GM23338 (cell line): ENCODE measurements around the gene STXBP3. TPM values are rescaled to one million over a fixed set of nuclear protein-coding genes. Genes with fewer than 3 reads are reported as not detected.

Experiments used
- ATAC-seq: fragments of 200-7000 bp; cut with Tn5 transposase; 3 replicates; pipeline ENCODE4 v1.9.1; 2020
- DNase-seq: peaks from one replicate; pipeline ENCODE4 v3.0.0-alpha.2; 2015; ENCODE audit warnings: low spot score
- H2AFZ ChIP-seq: fragments of 200-600 bp; sonication (generic); 2 replicates; pipeline ENCODE4 v1.8.0; 2016; ENCODE audit warnings: antibody characterized with exemption, mild to moderate bottlenecking, moderate library complexity
- H3F3A ChIP-seq: fragments of 200-600 bp; sonication (generic); replicated peaks from 2 replicates; pipeline ENCODE4 v1.8.0; 2017; ENCODE audit warnings: antibody characterized with exemption, mixed run types, low read depth
- H3K27ac ChIP-seq: fragments of 200-600 bp; sonication (generic); 2 replicates; pipeline ENCODE4 v1.6.1; 2016; ENCODE audit warnings: low read depth
- H3K27me3 ChIP-seq: fragments of 200-600 bp; sonication (generic); 2 replicates; pipeline ENCODE4 v1.8.0; 2016; ENCODE audit warnings: mild to moderate bottlenecking, mixed run types, moderate library complexity; ENCODE audit not compliant: insufficient read depth
- H3K36me3 ChIP-seq: fragments of 200-600 bp; sonication (generic); 2 replicates; pipeline ENCODE4 v1.8.0; 2016; ENCODE audit warnings: mild to moderate bottlenecking; ENCODE audit not compliant: insufficient read depth
- H3K4me1 ChIP-seq: fragments of 200-600 bp; sonication (generic); 2 replicates; pipeline ENCODE4 v1.8.0; 2016; ENCODE audit warnings: mild to moderate bottlenecking, moderate library complexity; ENCODE audit not compliant: insufficient read depth
- H3K4me2 ChIP-seq: fragments of 200-600 bp; sonication (generic); 2 replicates; pipeline ENCODE4 v1.7.1; 2017; ENCODE audit warnings: mixed run types
- H3K4me3 ChIP-seq: fragments of 200-600 bp; sonication (generic); 2 replicates; pipeline ENCODE4 v1.6.1; 2016; ENCODE audit warnings: mixed run types
- H3K79me2 ChIP-seq: fragments of 200-600 bp; sonication (generic); replicated peaks from 2 replicates; pipeline ENCODE4 v1.8.0; 2017; ENCODE audit warnings: mild to moderate bottlenecking; ENCODE audit not compliant: insufficient read depth
- H3K9me2 ChIP-seq: fragments of 200-600 bp; sonication (generic); 2 replicates; pipeline ENCODE4 v1.8.0; 2017; ENCODE audit not compliant: insufficient read depth
- H4K20me1 ChIP-seq: fragments of 200-600 bp; sonication (generic); replicated peaks from 2 replicates; pipeline ENCODE4 v1.8.0; 2017; ENCODE audit warnings: mild to moderate bottlenecking; ENCODE audit not compliant: insufficient read depth
- H3K27ac Mint-ChIP-seq: 2 replicates; pipeline ENCODE4 v1.8.0; 2020; ENCODE audit warnings: inconsistent platforms, mild to moderate bottlenecking, moderate library complexity, mixed read lengths
- H3K27me3 Mint-ChIP-seq: 3 replicates; pipeline ENCODE4 v1.8.0; 2022; ENCODE audit warnings: low read depth, mild to moderate bottlenecking, moderate library complexity, mixed read lengths, inconsistent platforms; ENCODE audit not compliant: insufficient read depth, poor library complexity
- H3K36me3 Mint-ChIP-seq: 3 replicates; pipeline ENCODE4 v1.8.0; 2021; ENCODE audit warnings: low read depth, mild to moderate bottlenecking, inconsistent platforms, moderate library complexity, mixed read lengths
- H3K4me1 Mint-ChIP-seq: 3 replicates; pipeline ENCODE4 v1.8.0; 2020; ENCODE audit warnings: mild to moderate bottlenecking, inconsistent platforms, mixed read lengths
- H3K4me3 Mint-ChIP-seq: 3 replicates; pipeline ENCODE4 v1.8.0; 2021; ENCODE audit warnings: moderate library complexity, mild to moderate bottlenecking, inconsistent platforms, mixed read lengths
- H3K9me3 Mint-ChIP-seq: 3 replicates; pipeline ENCODE4 v1.8.0; 2020; ENCODE audit warnings: moderate library complexity, mild to moderate bottlenecking, inconsistent platforms, mixed read lengths
- CREB1 ChIP-seq: fragments of 250-450 bp; sonication (Bioruptor Pico); IDR thresholded peaks from 2 replicates; pipeline ENCODE4 v1.5.0; 2020; ENCODE audit warnings: low read depth, mild to moderate bottlenecking, moderate library complexity
- EZH2 ChIP-seq: fragments of 200-600 bp; sonication (generic); IDR thresholded peaks from one replicate; pipeline ENCODE4 v1.8.0; 2017; ENCODE audit warnings: antibody characterized with exemption, mild to moderate bottlenecking, low read depth; ENCODE audit not compliant: unreplicated experiment
- EZH2phosphoT487 ChIP-seq: fragments of 200-600 bp; sonication (generic); IDR thresholded peaks from one replicate; pipeline ENCODE4 v1.8.1; 2018; ENCODE audit warnings: antibody characterized with exemption; ENCODE audit not compliant: unreplicated experiment
- JUNB ChIP-seq: IDR thresholded peaks from one replicate; pipeline ENCODE4 v1.6.1; 2016; ENCODE audit warnings: antibody characterized with exemption; ENCODE audit not compliant: unreplicated experiment
- NANOG ChIP-seq: IDR thresholded peaks from 2 replicates; pipeline ENCODE4 v1.6.1; 2016; ENCODE audit warnings: antibody characterized with exemption, borderline replicate concordance
- POLR2AphosphoS5 ChIP-seq: IDR thresholded peaks from 2 replicates; pipeline ENCODE4 v1.6.1; 2016; ENCODE audit warnings: antibody characterized with exemption, low read depth
- REST ChIP-seq: IDR thresholded peaks from one replicate; pipeline ENCODE4 v1.6.1; 2018; ENCODE audit warnings: antibody characterized with exemption; ENCODE audit not compliant: unreplicated experiment
- STAT1 ChIP-seq: IDR thresholded peaks from one replicate; pipeline ENCODE4 v1.6.1; 2016; ENCODE audit warnings: antibody characterized with exemption; ENCODE audit not compliant: unreplicated experiment
- ZNF114 ChIP-seq: fragments of 250-450 bp; sonication (Bioruptor Pico); IDR thresholded peaks from 2 replicates; pipeline ENCODE4 v1.5.0; 2020; ENCODE audit warnings: mild to moderate bottlenecking, moderate library complexity
- ZNF331 ChIP-seq: fragments of 250-450 bp; sonication (Bioruptor Pico); IDR thresholded peaks from 2 replicates; pipeline ENCODE4 v1.5.0; 2020; ENCODE audit warnings: low read depth, mild to moderate bottlenecking, moderate library complexity
- ZNF462 ChIP-seq: fragments of 250-450 bp; sonication (Bioruptor Pico); IDR thresholded peaks from 2 replicates; pipeline ENCODE4 v1.5.0; 2020; ENCODE audit warnings: mild to moderate bottlenecking, moderate library complexity
- polyA plus RNA-seq: library from polyadenylated mRNA; unstranded; fragments of >200 nt; fragmentation: Nextera tagmentation; extraction: Ambion mirVana; gene quantifications from 2 replicates; pipeline ENCODE4 v1.2.1, GENCODE V29; 2016
- total RNA-seq: library from RNA; depleted of rRNA; stranded (reverse); fragments of >200 nt; shearing (Covaris generic); gene quantifications from 2 replicates; pipeline ENCODE4 v1.2.3, GENCODE V29; 2014
- TF ChIP-seq, protein P1 (sequence below): IDR thresholded peaks from 2 replicates; pipeline ENCODE4 v1.6.1; 2016; ENCODE audit warnings: antibody characterized with exemption
- TF ChIP-seq, protein P2 (sequence below), 2 experiments: fragments of 200-600 bp in 1 of 2; sonication (generic) in 1 of 2; conservative IDR thresholded peaks; 2 replicates each; pipeline versions ENCODE4 v1.5.1 to v1.6.1; 2016 to 2017; ENCODE audit warnings: antibody characterized with exemption in 2 of 2, low read depth in 2 of 2, mild to moderate bottlenecking in 2 of 2, moderate library complexity in 1 of 2

The STXBP3 gene
- total and polyA plus RNA-seq, 2 experiments from 2014 or later: 28.5 to 37.4 TPM

- Histone ChIP-seq H3K4me3 (no peak overlapping the region), H3F3A (no peaks in the 10 kb centered on the region), H3K9me2 (no peaks in the 10 kb centered on the region; the same call in 1 of the 2 replicates), H3K27me3 (no peaks in the 10 kb centered on the region), H3K4me2 (no peak overlapping the region), H3K27ac (no peak overlapping the region), H4K20me1 (no peaks in the 10 kb centered on the region), H3K4me1 (no peaks in the 10 kb centered on the region), H3K36me3 (no peaks in the 10 kb centered on the region), H2AFZ (no peak overlapping the region), H3K79me2 (no peaks in the 10 kb centered on the region)
- ATAC-seq: no peak
- H3K4me1 Mint-ChIP-seq: peaks cover 6% of the 10 kb centered on the region; the same call in 1 of the 3 replicates
- no peak overlapping the region for H3K27ac Mint-ChIP-seq
- H3K9me3 Mint-ChIP-seq: no peaks in the 10 kb centered on the region
- no peaks in the 10 kb centered on the region for H3K36me3 Mint-ChIP-seq
- H3K4me3 Mint-ChIP-seq: no peak overlapping the region
- TF ChIP-seq ZNF114 (no peak), EZH2phosphoT487 (no peak), EZH2 (no peak), CREB1 (CRISPR knock-in tag) (no peak), ZNF462 (CRISPR knock-in tag) (no peak), NANOG (no peak), ZNF331 (CRISPR knock-in tag) (no peak), STAT1 (no peak), POLR2AphosphoS5 (no peak), JUNB (no peak), REST (no peak)
- TF ChIP-seq, protein P1, sequence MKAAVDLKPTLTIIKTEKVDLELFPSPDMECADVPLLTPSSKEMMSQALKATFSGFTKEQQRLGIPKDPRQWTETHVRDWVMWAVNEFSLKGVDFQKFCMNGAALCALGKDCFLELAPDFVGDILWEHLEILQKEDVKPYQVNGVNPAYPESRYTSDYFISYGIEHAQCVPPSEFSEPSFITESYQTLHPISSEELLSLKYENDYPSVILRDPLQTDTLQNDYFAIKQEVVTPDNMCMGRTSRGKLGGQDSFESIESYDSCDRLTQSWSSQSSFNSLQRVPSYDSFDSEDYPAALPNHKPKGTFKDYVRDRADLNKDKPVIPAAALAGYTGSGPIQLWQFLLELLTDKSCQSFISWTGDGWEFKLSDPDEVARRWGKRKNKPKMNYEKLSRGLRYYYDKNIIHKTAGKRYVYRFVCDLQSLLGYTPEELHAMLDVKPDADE: no peak
- TF ChIP-seq, protein P2, sequence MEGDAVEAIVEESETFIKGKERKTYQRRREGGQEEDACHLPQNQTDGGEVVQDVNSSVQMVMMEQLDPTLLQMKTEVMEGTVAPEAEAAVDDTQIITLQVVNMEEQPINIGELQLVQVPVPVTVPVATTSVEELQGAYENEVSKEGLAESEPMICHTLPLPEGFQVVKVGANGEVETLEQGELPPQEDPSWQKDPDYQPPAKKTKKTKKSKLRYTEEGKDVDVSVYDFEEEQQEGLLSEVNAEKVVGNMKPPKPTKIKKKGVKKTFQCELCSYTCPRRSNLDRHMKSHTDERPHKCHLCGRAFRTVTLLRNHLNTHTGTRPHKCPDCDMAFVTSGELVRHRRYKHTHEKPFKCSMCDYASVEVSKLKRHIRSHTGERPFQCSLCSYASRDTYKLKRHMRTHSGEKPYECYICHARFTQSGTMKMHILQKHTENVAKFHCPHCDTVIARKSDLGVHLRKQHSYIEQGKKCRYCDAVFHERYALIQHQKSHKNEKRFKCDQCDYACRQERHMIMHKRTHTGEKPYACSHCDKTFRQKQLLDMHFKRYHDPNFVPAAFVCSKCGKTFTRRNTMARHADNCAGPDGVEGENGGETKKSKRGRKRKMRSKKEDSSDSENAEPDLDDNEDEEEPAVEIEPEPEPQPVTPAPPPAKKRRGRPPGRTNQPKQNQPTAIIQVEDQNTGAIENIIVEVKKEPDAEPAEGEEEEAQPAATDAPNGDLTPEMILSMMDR (conservative IDR thresholded peaks at IDR 0.05; ENCODE audit: low read depth in 2 of 2): no peak
- no peak for DNase-seq
- H3K27me3 Mint-ChIP-seq: peaks cover 2% of the 10 kb centered on the region
Measured at GRCh38 chr1:108824051-108824450, 77.6 kb downstream of the STXBP3 start.
